Inflammatory macrophage (primary cell): Measurements from ENCODE around the gene IER3.
"Not testable (repeated sequence)": the region's sequence is repeated elsewhere in the genome, so short reads cannot be mapped to it uniquely, and the experiment has no call there.

Experiments
- DNase-seq, 2 donors: peaks; one replicate each; pipeline ENCODE4 v3.0.0-alpha.2; 2020 to 2022

IER3 gene

DNA sequence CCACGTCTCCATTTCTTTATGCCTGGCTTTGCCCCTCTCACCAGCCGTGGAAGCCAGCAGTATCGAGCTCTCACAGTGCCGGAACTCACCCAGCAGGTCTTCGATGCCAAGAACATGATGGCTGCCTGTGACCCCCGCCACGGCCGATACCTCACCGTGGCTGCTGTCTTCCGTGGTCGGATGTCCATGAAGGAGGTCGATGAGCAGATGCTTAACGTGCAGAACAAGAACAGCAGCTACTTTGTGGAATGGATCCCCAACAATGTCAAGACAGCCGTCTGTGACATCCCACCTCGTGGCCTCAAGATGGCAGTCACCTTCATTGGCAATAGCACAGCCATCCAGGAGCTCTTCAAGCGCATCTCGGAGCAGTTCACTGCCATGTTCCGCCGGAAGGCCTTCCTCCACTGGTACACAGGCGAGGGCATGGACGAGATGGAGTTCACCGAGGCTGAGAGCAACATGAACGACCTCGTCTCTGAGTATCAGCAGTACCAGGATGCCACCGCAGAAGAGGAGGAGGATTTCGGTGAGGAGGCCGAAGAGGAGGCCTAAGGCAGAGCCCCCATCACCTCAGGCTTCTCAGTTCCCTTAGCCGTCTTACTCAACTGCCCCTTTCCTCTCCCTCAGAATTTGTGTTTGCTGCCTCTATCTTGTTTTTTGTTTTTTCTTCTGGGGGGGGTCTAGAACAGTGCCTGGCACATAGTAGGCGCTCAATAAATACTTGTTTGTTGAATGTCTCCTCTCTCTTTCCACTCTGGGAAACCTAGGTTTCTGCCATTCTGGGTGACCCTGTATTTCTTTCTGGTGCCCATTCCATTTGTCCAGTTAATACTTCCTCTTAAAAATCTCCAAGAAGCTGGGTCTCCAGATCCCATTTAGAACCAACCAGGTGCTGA is 20.3 kb downstream of the IER3 start:
- not testable (repeated sequence) for DNase-seq

GRCh38 chr6:30723159-30723842 is 21.0 kb downstream of the IER3 start:
- DNase-seq = not testable (repeated sequence)

DNA sequence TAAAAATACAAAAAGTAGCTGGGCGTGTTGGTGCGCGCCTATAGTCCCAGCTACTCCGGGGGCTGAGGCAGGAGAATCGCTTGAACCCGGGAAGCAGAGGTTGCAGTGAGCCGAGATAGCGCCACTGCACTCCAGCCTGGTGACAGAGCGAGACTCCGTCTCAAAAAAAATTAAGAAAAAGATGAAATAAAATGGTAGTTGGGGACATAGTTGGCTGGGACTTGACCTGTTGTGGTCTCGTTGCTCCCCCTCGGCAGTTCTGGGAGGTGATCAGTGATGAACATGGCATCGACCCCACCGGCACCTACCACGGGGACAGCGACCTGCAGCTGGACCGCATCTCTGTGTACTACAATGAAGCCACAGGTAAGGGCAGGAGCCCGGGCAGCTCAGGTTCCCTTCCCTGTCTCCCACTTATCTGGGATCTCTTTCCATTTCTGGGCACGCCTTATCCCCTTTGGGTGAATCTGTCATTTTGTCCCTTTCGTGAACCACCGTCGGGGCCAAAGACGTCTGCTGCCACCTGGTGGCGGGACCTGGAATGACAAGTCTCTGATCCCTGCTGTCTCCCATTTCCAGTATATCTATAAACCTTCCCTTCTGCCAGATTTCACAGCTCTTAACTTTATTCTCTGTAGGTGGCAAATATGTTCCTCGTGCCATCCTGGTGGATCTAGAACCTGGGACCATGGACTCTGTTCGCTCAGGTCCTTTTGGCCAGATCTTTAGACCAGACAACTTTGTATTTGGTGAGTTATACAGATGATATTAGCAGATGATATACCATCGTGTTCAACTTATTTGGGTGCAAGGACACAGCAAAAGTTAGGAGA is 21.9 kb downstream of the IER3 start:
- peak; percentile 86 to 91 for DNase-seq

DNA sequence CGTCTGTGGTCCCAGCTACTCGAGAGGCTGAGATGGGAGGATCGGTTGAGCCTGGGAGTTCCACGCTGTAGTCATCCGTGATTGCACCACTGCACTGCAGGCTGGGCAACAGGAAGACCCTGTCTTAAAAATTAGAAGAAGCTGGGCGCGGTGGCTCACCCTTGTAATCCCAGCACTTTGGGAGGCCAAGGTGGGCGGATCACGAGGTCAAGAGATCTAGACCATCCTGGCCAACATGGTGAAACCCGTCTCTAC is 22.4 kb downstream of the IER3 start:
- DNase-seq = peak; percentile 65 to 77

DNA sequence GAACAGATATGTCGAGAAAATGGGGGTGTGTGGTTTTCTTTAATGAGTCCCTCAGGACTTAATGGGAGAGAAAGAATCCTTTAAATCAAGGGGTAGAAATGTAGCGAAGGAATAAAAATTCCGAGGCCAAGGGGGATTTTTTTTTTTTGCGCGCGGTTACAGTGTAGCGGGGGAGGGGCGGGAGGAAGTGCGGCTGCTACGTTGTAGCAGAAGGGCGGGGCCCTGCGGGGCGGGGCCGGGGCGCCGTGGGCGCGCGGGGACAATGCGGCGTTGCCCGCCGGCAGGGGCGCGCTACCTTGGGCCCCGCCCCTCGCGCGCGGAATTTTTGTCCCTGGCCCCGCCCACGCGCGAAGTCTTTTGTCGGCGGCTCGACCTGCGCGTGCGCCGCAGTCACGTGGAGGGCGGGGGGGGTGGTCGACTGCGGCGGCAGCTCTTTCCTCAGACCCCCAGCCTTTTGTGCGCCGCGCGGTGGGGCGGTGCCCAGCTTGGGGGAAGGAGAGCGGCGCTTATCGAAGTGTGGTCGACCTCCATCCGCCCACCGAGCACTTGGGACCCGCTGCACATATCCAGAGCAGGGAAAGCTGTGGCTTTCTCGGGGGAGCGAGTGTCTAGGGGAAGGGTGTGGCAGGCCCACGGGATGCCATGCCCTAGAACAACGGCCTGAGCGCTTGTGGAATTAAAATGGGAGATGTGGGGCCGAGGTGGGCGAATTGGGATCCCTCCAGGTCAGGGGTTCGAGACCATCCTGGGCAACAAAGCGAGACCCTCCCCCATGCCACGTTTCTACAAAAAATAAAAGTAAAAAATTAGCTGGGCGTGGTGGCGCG is 22.9 kb downstream of the IER3 start:
- DNase-seq = peak; percentile 96 to 98

DNA sequence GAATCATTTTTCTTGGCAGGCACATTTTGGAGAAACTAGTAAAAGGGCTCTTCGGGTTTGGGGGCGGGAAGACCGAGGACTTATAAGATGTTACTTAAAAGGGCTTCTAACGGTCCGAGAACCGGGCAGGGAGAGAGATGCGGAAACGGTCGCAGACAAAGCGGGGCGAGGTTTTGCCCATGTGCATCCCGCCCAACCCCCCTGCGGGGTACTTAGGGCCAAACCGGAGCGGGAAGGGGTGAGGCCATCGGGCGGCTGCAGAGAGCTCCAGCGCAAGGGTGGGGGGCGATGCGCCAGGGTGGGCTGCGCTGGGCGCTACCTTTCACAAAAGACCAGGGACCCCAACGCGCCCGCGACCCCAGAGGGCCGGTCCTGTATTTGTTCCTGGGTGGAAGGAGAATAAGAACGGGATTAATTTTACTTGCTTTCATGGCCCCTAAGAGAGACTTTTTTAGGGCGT is 23.6 kb downstream of the IER3 start:
- peak; percentile 66 to 71 for DNase-seq

DNA sequence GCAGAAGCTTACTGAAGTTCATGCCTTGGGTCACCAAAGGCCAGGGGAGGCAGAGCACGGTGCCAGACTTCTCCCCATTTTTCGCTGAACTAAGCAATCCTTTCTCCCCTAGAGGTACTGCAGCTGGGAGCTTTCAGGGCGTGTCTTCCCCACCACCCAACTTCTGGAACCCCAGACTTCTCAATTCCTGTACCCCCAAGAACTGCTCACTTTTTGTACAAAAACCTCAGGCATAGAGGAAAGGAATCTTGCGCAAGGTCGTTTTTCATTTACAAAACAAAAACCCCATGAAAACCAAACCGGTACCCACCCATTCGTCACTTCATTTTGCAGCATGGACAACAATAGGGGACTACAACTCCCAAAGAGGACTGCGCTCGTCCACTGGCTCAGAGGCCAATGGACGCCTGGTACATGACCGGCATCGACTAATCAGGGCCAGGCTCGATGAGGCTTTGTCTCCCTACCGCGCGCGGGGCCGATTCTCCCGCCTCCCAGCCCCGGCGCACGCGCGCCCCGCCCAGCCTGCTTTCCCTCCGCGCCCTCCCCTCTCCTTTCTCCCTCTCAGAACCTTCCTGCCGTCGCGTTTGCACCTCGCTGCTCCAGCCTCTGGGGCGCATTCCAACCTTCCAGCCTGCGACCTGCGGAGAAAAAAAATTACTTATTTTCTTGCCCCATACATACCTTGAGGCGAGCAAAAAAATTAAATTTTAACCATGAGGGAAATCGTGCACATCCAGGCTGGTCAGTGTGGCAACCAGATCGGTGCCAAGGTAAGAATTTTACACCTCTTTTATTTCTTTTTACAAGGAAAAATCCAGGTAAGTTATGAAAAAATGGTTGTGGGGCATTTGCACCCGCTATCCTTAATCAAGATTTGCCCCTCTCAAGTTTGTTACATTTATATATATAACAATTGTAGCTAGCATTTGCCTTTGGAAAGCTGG is 24.3 kb downstream of the IER3 start, which contains the start of gene TUBB:
Gene TUBB (plus strand): TSS at position 562 of the 947 bp plus-strand sequence. CDS start 155 bp downstream, at position 717.
- DNase-seq = peak; percentile 98

GRCh38 chr6:30719356-30719755 is 25.0 kb downstream of the IER3 start:
- DNase-seq = no peak

GRCh38 chr6:30717845-30718720 is 26.3 kb downstream of the IER3 start:
- not testable (repeated sequence) for DNase-seq

DNA sequence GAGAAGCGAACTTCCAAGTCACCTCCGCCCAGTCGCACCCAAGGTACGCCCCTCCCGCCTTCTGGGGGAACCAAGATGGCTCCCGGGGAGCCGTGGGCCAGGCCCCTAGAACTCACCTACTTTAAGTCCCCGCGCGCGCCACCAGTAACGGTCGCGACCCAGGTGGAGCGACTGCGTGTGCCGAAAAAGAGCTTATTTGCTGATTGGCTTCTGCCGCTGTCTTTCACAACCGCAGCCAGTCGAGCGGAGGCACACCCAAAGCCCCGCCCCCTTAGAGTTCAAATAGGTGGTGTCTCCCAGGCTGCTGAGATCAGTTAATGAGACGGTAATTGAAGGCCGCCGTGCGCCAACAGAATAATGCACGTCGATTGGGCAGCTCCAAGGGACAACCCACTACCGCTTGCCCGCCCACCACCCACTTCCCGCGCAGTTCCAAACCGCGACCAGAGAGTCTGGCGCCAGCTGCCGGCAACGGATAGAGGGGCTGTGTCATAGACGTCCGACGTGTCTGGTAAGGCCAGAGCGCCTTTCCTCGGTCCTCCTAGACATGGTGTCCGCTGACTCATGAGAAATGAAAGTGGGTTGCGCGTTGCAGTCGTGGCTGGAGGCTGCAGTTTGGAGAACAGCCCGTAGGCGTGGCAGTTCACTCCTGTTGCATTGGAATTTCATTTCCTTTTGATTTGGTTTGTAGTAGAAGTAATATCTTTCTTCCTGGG is 27.1 kb downstream of the IER3 start, which contains the start of gene MDC1:
Gene MDC1 (minus strand): TSS at position 153 of the 716 bp plus-strand sequence. CDS start 2,106 bp downstream, outside the sequence.
- DNase-seq = peak; percentile 100

DNA sequence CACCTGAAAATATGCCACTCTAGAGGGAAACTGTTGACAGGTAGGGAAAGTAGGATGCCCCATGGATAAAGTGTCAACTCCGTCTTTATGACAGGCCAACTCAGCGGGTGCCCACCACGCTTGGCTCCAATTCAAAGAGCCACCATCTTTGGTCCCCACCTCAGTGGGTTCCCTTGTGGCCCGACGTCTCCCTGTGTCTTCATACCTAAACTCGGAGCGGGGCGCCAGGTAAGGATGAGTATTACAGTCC is 27.5 kb downstream of the IER3 start:
- no peak for DNase-seq

DNA sequence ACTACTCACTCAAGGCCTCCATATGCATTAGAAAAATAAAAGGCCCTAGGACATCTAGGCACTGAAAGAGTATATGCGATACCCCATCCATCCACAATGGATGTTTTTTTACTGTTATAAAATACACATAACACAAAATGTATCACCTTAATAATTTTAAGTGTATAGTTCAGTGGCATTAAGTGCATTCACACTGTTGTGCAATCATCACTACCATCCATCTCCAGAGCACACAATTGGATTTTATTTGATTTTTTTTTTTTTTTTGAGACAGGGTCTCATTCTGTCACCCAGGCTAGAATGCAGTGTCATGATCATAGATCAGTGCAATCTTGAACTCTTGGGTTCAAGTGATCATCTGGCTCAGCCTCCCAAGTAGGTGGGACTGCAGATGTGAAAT is 30.1 kb downstream of the IER3 start:
- DNase-seq = no peak

GRCh38 chr6:30712441-30712945 is 31.9 kb downstream of the IER3 start:
- no peak for DNase-seq

DNA sequence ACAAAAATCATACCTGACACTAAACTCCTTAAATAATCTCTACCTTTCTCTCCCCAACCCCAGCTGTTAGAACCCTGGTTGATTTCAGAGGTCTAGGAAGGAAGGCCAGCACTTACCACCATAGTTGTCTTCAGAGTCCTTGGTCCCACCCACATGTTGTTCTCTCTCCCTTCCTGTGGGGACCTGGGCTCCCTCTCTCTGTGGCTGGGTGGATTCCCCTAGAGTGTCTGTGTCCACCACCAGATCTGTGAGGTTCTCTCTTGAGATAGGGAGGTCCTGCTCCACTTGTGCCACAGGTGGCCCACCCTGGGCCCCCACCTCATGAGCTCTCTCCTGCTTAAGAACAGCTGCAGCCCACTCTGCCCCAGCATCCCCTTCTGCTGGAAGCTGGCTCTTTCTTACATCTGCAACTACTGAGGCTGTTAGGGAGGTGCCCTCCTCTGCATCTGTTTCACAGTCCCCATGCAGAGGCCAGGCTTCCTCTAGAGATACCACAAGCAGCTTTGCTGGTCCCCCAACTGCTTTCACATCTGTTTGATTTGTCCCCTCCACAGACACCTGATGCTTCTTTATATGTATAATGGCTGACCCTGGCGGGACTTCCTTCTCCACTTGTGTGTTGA is 32.5 kb downstream of the IER3 start:
- no peak for DNase-seq

DNA sequence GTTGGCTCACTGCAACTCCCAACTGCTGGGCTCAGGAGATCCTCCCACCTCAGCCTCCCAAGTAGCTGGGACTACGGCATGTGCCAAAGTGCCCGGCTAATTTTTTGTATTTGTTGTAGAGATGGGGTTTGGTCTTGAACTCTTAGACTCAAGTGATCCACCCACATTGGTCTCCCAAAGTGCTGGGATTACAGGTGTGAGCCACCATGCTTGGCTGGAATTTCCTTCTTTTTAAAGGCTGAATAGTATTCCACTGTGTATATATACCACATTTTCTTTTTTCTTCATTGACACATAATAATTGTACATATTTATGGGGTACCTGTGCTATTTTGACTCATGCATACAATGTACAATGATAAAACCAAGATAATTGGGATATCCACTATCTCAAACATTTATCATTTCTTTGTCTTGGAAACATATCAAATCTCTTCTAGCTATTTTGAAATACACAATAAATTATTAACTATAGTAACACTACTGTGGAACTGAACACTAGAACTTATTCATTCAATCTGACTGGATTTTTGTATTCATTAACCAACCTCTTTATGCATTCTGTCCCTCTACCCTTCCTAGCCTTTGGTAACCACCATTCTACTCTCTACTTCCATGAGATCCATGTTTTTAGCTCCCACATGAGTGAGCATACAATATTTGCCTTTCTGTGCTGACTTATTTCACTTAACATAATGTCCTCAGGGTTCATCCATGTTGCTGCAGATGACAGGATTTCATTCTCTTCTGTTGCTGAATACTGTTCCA is 35.1 kb downstream of the IER3 start:
- no peak for DNase-seq

DNA sequence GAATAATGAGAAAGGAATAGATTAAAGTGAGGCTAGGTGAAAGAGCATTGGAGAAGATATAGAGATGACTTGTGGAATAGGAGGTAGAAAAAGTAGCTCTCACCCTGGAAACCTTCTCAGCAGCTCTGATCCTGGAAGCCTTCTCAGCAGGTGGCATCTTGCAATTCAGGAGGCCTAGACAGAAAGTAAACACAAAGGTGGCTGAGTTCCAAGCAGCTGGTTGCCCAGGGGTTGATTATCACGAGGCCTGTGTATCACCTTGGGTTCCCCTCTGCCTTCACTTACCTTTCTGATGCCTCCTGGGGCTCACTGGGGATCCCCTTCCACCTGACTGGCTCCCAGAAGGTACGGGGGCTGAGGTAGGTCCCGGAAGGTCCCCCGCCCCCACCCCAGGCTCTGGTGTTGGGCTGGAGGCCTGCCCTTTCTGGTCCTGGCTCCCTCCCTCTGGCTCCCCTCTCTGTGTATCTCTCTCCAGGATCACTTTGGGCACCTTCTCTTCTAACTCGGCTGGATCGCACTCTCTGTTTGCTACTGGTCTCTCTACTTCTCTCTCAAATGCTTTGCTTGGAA is 37.0 kb downstream of the IER3 start:
- DNase-seq = no peak

DNA sequence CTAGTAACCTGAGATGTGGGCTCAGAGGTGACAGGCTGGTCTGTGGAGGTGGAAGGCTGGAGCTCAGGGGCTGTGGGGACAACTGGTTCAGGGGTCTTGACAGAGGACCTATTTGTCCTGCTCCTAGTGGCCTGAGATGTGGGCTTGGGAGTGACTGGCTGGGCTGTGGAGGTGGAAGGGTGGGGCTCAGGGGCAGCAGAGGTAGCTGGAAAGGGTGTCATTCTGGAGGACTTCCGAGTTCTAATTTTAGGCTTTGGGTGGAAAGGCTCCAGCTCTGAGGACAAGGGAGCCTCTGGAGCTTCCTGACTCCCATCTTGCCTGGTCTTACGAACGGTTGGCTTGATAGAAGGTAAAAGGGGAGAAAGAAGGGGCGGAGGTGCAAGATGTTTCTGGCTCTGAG is 38.7 kb downstream of the IER3 start:
- DNase-seq = no peak
